Activated naive CD8-positive, alpha-beta T cell treated with anti-CD3 and anti-CD28 coated beads for 36 hours (primary cell): ENCODE results near the gene C3orf33. TPM values are rescaled to one million over a fixed set of nuclear protein-coding genes. Genes with fewer than 3 reads are reported as not detected.

Source experiments
- DNase-seq: peaks from one replicate; pipeline ENCODE4 v3.0.0; 2021
- H3K27ac Mint-ChIP-seq: one replicate; pipeline ENCODE4 v1.8.0; 2022; ENCODE audit warnings: mild to moderate bottlenecking, moderate library complexity, mixed read lengths
- H3K27me3 Mint-ChIP-seq: one replicate; pipeline ENCODE4 v1.8.0; 2022; ENCODE audit warnings: mild to moderate bottlenecking, mixed read lengths
- H3K36me3 Mint-ChIP-seq: one replicate; pipeline ENCODE4 v1.8.0; 2021; ENCODE audit warnings: mild to moderate bottlenecking, mixed read lengths
- H3K4me1 Mint-ChIP-seq: one replicate; pipeline ENCODE4 v1.8.0; 2021; ENCODE audit warnings: mixed read lengths
- H3K4me3 Mint-ChIP-seq: one replicate; pipeline ENCODE4 v1.8.0; 2022; ENCODE audit warnings: mild to moderate bottlenecking, moderate library complexity, mixed read lengths
- H3K9me3 Mint-ChIP-seq: one replicate; pipeline ENCODE4 v1.8.0; 2022; ENCODE audit warnings: mixed read lengths
- total RNA-seq, 2 experiments: library from RNA; stranded (reverse); gene quantifications; one replicate each; pipeline ENCODE4 v1.2.3, GENCODE V29; 2021

Gene C3orf33
- total RNA-seq, 2 experiments from 2014 or later = 2.5 to 2.7 TPM

GRCh38 chr3:155807823-155808222, 1.7 kb upstream of the C3orf33 start:
- no peak for DNase-seq
- no peaks in the 10 kb centered on the region for H3K4me1 Mint-ChIP-seq
- H3K27me3 Mint-ChIP-seq = no peaks in the 10 kb centered on the region
- no peaks in the 10 kb centered on the region for H3K36me3 Mint-ChIP-seq
- no peaks in the 10 kb centered on the region for H3K9me3 Mint-ChIP-seq
- H3K27ac Mint-ChIP-seq = no peak overlapping the region
- H3K4me3 Mint-ChIP-seq = no peak overlapping the region

- Mint-ChIP-seq H3K27me3 (no peaks in the 10 kb centered on the region), H3K27ac (peak overlapping the region; percentile 75), H3K36me3 (peaks cover 5% of the 10 kb centered on the region), H3K9me3 (no peaks in the 10 kb centered on the region), H3K4me3 (peak overlapping the region; percentile 86), H3K4me1 (no peaks in the 10 kb centered on the region)
- DNase-seq = peak; percentile 33
Measured at GRCh38 chr3:155805204-155805801, 775 bp downstream of the C3orf33 start.

- Mint-ChIP-seq H3K36me3 (peaks cover 12% of the 10 kb centered on the region), H3K27ac (no peak overlapping the region), H3K4me1 (no peaks in the 10 kb centered on the region), H3K27me3 (no peaks in the 10 kb centered on the region), H3K9me3 (no peaks in the 10 kb centered on the region), H3K4me3 (no peak overlapping the region)
- DNase-seq = no peak
Measured at GRCh38 chr3:155804323-155804722, 1.8 kb downstream of the C3orf33 start.

DNA sequence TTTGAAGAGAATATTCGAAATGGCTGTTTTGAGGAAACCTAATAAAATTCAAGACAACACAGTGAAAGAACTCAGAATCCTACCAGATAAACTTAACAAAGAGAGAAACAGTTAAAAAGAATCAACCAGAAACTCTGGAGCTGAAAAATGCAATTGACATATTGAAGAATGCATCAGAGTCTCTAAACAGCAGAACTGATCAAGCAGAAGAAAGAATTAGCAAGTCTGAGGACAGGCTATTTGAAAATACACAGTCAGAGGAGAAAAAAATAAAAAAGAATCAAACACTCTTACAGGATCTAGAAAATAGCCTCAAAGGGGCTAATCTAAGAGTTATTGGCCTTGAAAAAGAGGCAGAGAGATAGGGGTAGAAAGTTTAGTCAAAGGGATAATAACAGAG, 13.5 kb downstream of the C3orf33 start:
- Mint-ChIP-seq H3K27me3 (no peaks in the 10 kb centered on the region), H3K36me3 (peaks cover 53% of the 10 kb centered on the region)

GRCh38 chr3:155791190-155791589, 14.9 kb downstream of the C3orf33 start:
- peaks cover 7% of the 10 kb centered on the region for H3K4me1 Mint-ChIP-seq
- H3K36me3 Mint-ChIP-seq = peaks cover 40% of the 10 kb centered on the region
- no peak for DNase-seq
- no peak overlapping the region for H3K27ac Mint-ChIP-seq
- no peaks in the 10 kb centered on the region for H3K27me3 Mint-ChIP-seq
- H3K4me3 Mint-ChIP-seq = no peak overlapping the region
- H3K9me3 Mint-ChIP-seq = peaks cover 8% of the 10 kb centered on the region

More for the DNA sequence above, 13.5 kb downstream of the C3orf33 start:
- peaks cover 6% of the 10 kb centered on the region for H3K4me1 Mint-ChIP-seq
- H3K27ac Mint-ChIP-seq = no peak overlapping the region
- no peak overlapping the region for H3K4me3 Mint-ChIP-seq
- no peak for DNase-seq
- peaks cover 10% of the 10 kb centered on the region for H3K9me3 Mint-ChIP-seq

- Mint-ChIP-seq H3K9me3 (peaks cover 8% of the 10 kb centered on the region), H3K27ac (no peak overlapping the region), H3K4me1 (peaks cover 15% of the 10 kb centered on the region), H3K4me3 (no peak overlapping the region), H3K27me3 (no peaks in the 10 kb centered on the region), H3K36me3 (peaks cover 39% of the 10 kb centered on the region)
- no peak for DNase-seq
Measured at GRCh38 chr3:155790272-155790925, 15.7 kb downstream of the C3orf33 start.

GRCh38 chr3:155785662-155786295, 20.3 kb downstream of the C3orf33 start:
- Mint-ChIP-seq H3K4me1 (peaks cover 16% of the 10 kb centered on the region), H3K4me3 (no peak overlapping the region), H3K27me3 (no peaks in the 10 kb centered on the region), H3K9me3 (peaks cover 6% of the 10 kb centered on the region), H3K27ac (no peak overlapping the region), H3K36me3 (peaks cover 43% of the 10 kb centered on the region)
- no peak for DNase-seq

DNA sequence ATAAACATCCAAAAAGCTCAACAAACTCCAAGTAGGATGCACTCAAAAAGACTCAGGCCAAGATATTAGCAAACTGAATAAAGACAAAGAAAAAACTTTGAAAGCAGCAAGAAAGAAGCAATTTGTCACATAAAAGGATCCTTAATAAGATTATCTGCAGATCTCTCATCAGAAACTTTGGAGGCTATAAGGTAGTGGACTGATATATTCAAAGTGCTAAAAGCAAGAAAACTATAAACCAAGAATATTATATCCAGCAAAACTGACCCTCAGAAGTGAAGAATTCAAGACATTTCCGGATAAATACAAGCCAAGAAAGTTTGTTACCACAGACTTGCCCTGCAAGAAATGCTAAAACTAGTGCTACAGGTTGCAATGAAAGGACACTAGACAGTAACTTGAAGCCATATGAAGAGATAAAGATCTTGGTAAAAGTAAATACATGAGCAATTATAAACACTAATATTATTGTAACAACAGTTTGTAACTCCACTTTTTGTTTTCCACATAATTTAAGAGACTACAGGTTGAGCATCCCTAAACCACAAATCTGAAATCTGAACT, 23.6 kb downstream of the C3orf33 start:
- no peak overlapping the region for H3K4me3 Mint-ChIP-seq
- peaks cover 38% of the 10 kb centered on the region for H3K36me3 Mint-ChIP-seq
- no peaks in the 10 kb centered on the region for H3K27me3 Mint-ChIP-seq
- DNase-seq = no peak
- peaks cover 11% of the 10 kb centered on the region for H3K4me1 Mint-ChIP-seq
- peaks cover 6% of the 10 kb centered on the region for H3K9me3 Mint-ChIP-seq
- no peak overlapping the region for H3K27ac Mint-ChIP-seq

DNA sequence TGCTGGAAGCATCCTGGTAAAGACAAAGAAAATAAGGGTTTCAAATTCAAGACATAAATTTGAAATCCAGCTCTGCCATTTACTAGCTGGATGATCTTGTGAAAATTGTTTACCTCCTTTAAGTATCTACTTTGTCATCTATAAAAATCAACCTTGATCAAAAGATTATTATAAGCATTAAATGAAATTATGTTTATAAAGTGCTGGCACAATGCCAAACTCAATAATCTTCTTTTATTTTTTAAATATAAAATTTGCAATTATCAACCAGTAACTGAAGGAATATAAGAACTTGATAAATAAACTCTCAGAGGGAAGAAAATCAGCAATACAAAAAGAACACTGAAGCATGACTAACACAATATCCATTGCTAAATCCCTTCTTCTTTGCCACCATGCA, 25.8 kb downstream of the C3orf33 start:
- H3K36me3 Mint-ChIP-seq = peaks cover 37% of the 10 kb centered on the region
- H3K9me3 Mint-ChIP-seq = peaks cover 6% of the 10 kb centered on the region
- DNase-seq = no peak
- H3K27ac Mint-ChIP-seq = no peak overlapping the region
- no peaks in the 10 kb centered on the region for H3K27me3 Mint-ChIP-seq
- H3K4me1 Mint-ChIP-seq = peaks cover 1% of the 10 kb centered on the region
- H3K4me3 Mint-ChIP-seq = no peak overlapping the region

- Mint-ChIP-seq H3K9me3 (peaks cover 6% of the 10 kb centered on the region), H3K4me3 (no peak overlapping the region), H3K27ac (no peak overlapping the region), H3K4me1 (no peaks in the 10 kb centered on the region), H3K27me3 (no peaks in the 10 kb centered on the region), H3K36me3 (peaks cover 33% of the 10 kb centered on the region)
- no peak for DNase-seq
Measured at GRCh38 chr3:155778462-155778861, 27.6 kb downstream of the C3orf33 start.

GRCh38 chr3:155772801-155773200, 33.3 kb downstream of the C3orf33 start:
- Mint-ChIP-seq H3K9me3 (no peaks in the 10 kb centered on the region), H3K4me1 (no peaks in the 10 kb centered on the region), H3K4me3 (no peak overlapping the region), H3K36me3 (peaks cover 25% of the 10 kb centered on the region), H3K27me3 (no peaks in the 10 kb centered on the region), H3K27ac (no peak overlapping the region)
- DNase-seq = no peak

DNA sequence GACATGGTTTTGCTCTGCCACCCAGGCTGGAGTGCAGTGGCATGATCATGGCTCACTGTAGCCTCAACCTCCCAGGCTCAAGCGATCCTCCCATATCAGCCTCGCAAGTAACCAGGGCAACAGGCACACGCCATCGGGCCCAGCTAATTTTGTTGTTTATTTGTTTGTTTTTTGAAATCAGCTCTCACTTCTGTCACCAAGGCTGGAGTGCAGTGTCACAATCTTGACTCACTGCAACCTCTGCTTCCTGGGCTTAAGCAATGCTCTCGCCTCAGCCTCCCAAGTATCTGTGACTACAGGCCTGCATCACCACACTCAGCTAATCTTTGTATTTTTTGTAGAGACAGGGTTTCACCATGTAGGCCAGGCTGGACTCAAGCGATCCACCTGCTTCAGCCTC, 35.0 kb downstream of the C3orf33 start:
- H3K36me3 Mint-ChIP-seq = peaks cover 22% of the 10 kb centered on the region
- no peaks in the 10 kb centered on the region for H3K27me3 Mint-ChIP-seq
- H3K9me3 Mint-ChIP-seq = no peaks in the 10 kb centered on the region
- no peak overlapping the region for H3K4me3 Mint-ChIP-seq
- no peaks in the 10 kb centered on the region for H3K4me1 Mint-ChIP-seq
- DNase-seq = no peak
- H3K27ac Mint-ChIP-seq = no peak overlapping the region

- no peaks in the 10 kb centered on the region for H3K4me1 Mint-ChIP-seq
- H3K36me3 Mint-ChIP-seq = peaks cover 25% of the 10 kb centered on the region
- H3K4me3 Mint-ChIP-seq = no peak overlapping the region
- no peaks in the 10 kb centered on the region for H3K27me3 Mint-ChIP-seq
- DNase-seq = no peak
- no peak overlapping the region for H3K27ac Mint-ChIP-seq
- H3K9me3 Mint-ChIP-seq = no peaks in the 10 kb centered on the region
Measured at GRCh38 chr3:155766206-155766605, 39.9 kb downstream of the C3orf33 start.

DNA sequence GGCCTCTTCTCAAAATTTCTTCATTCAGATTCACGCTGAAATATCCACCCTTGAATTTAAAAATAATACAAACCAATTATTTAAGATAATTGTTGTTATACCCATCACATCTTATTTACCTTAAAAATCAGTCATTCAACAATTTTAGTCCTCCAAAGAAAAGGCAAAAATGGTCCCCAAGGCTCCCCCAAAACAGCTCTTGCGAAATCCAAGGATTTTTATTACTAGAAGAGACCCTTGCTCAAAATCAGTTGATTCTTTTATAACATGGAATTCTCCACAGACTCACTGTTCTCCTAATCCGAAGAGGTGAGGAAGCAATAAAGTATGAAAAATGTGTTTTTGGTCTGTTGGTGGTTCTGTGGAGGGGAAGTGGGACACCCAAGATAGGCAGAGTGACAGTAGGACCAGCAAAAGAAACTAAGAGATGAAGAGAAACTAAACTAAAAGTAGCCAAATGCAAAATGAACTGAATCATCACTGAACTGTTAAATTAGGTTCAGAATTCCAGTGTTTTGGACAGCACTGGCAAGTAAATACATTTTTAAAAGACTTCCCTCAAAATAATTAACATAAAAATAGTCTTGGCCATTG, 42.1 kb downstream of the C3orf33 start:
- H3K4me3 Mint-ChIP-seq = no peak overlapping the region
- no peaks in the 10 kb centered on the region for H3K9me3 Mint-ChIP-seq
- no peaks in the 10 kb centered on the region for H3K27me3 Mint-ChIP-seq
- H3K27ac Mint-ChIP-seq = no peak overlapping the region
- H3K4me1 Mint-ChIP-seq = no peaks in the 10 kb centered on the region
- DNase-seq = no peak
- peaks cover 9% of the 10 kb centered on the region for H3K36me3 Mint-ChIP-seq

GRCh38 chr3:155760653-155761052, 45.4 kb downstream of the C3orf33 start:
- Mint-ChIP-seq H3K27ac (no peak overlapping the region), H3K27me3 (no peaks in the 10 kb centered on the region), H3K9me3 (no peaks in the 10 kb centered on the region), H3K4me1 (no peaks in the 10 kb centered on the region), H3K4me3 (no peak overlapping the region), H3K36me3 (peaks cover 11% of the 10 kb centered on the region)
- DNase-seq = no peak
